ENCODE data around the gene PTPRU. TPM values are rescaled to one million over a fixed set of nuclear protein-coding genes. Genes with fewer than 3 reads are reported as not detected.

The PTPRU gene
- total RNA-seq, 1 experiment from 2014 or later, result 40.7 TPM

GRCh38 chr1:29243871-29244200, 7.5 kb downstream of the PTPRU start:
- DNase-seq (ENCODE audit: low read depth, low spot score) (no peak), ATAC-seq (no peak)
- no peaks in the 10 kb centered on the region for H3K27me3 ChIP-seq (ENCODE audit: insufficient read depth, low read length)
- BruUV-seq (replicated peaks), result no TSS peak
- TF ChIP-seq POLR2AphosphoS5 (IDR thresholded peaks at IDR 0.05; ENCODE audit: low read depth, low read length) (no peak), TCF7L2 (IDR thresholded peaks at IDR 0.05; ENCODE audit: borderline replicate concordance, extremely low read depth, insufficient read depth, insufficient read length) (no peak), RAD21 (IDR thresholded peaks at IDR 0.05; ENCODE audit: low read depth) (no peak), ATF3 (IDR thresholded peaks at IDR 0.05) (no peak), CEBPB (IDR thresholded peaks at IDR 0.05; ENCODE audit: low read depth) (no peak)
- H3K4me2 ChIP-seq (ENCODE audit: low read length), result no peak overlapping the region
- ChIA-PET POLR2A (no interaction called here), CTCF (no interaction called here), RAD21 (ENCODE audit: low non-redundant PET in 1 of 2, low total read pairs in 2 of 2, uncharacterized antibody in 2 of 2, unreplicated experiment in 2 of 2) (no interaction called here)
- no peaks in the 10 kb centered on the region for H3K9me2 ChIP-seq (ENCODE audit: insufficient read depth)
- peaks cover 12 to 17% of the 10 kb centered on the region in 2 experiments for H3K4me1 ChIP-seq (ENCODE audit: control insufficient read depth in 1 of 2, insufficient read depth in 2 of 2, low read length in 2 of 2)
- H3K9me3 ChIP-seq (ENCODE audit: control insufficient read depth in 1 of 2, insufficient read depth in 1 of 2, low read depth in 1 of 2, low read length in 2 of 2), result no peaks in the 10 kb centered on the region
- H2AFZ ChIP-seq (ENCODE audit: low read depth, low read length, poor library complexity, severe bottlenecking), result no peak overlapping the region
- no peaks in the 10 kb centered on the region for H4K20me1 ChIP-seq (ENCODE audit: insufficient read depth)
- H3K79me2 ChIP-seq (ENCODE audit: insufficient read depth, low read length), result peaks cover 22% of the 10 kb centered on the region; the same call in 1 of the 2 replicates
- intact Hi-C loops (cut with micrococcal nuclease), result loop anchor here (10.0 kb wide), 1 partner anchor 101 kb away; no protein-coding TSS in a partner anchor
- no peak overlapping the region for H3K4me3 ChIP-seq (replicated peaks in 1 of 2; ENCODE audit: low read depth in 1 of 2, low read length in 2 of 2)
- no peak overlapping the region for H3K27ac ChIP-seq (ENCODE audit: low read depth, low read length)
- no peak overlapping the region for H3K9ac ChIP-seq (ENCODE audit: low read length)
- no peaks in the 10 kb centered on the region for H3K36me3 ChIP-seq (ENCODE audit: control insufficient read depth in 1 of 2, insufficient read depth in 2 of 2, low read length in 2 of 2)

- BruUV-seq (replicated peaks), result no TSS peak
- intact Hi-C loops (cut with micrococcal nuclease), result loop anchor here (5.0 to 10.0 kb wide), 2 partner anchors 100 to 172 kb away; no protein-coding TSS in a partner anchor
- no peak for TF ChIP-seq CTCF (IDR thresholded peaks at IDR 0.05 in 2 of 3, conservative IDR thresholded peaks at IDR 0.05 in 1 of 3; ENCODE audit: borderline replicate concordance in 1 of 3, insufficient read depth in 1 of 3, low read depth in 2 of 3, low read length in 2 of 3)
- TF ChIP-seq SIN3A (IDR thresholded peaks at IDR 0.05; ENCODE audit: low read depth), result no peak
- no peak for TF ChIP-seq ZBTB33 (IDR thresholded peaks at IDR 0.05; ENCODE audit: extremely low read depth, insufficient replicate concordance, low read length)
- no peak for TF ChIP-seq FOSL1 (IDR thresholded peaks at IDR 0.05; ENCODE audit: low read depth)
- TF ChIP-seq ZFX (IDR thresholded peaks at IDR 0.05), result no peak
- no peak for TF ChIP-seq EZH2phosphoT487 (IDR thresholded peaks at IDR 0.05; ENCODE audit: borderline replicate concordance)
- TF ChIP-seq POLR2AphosphoS5 (IDR thresholded peaks at IDR 0.05; ENCODE audit: low read depth, low read length), result no peak
- no peak for TF ChIP-seq ELF1 (IDR thresholded peaks at IDR 0.05; ENCODE audit: borderline replicate concordance, low read depth)
- no peak for TF ChIP-seq ATF3 (IDR thresholded peaks at IDR 0.05)
- TF ChIP-seq CEBPB (IDR thresholded peaks at IDR 0.05; ENCODE audit: low read depth), result no peak
- no peak for TF ChIP-seq SRF (IDR thresholded peaks at IDR 0.05; ENCODE audit: low read depth)
- ChIA-PET POLR2A (no interaction called here), CTCF (interaction anchor here (0.6 to 1.2 kb wide), 4 partner anchors 12 to 866 kb away, joined by 3 to 6 read pairs (median 4); no protein-coding TSS in a partner anchor), RAD21 (ENCODE audit: low non-redundant PET in 1 of 2, low total read pairs in 2 of 2, uncharacterized antibody in 2 of 2, unreplicated experiment in 2 of 2) (no interaction called here)
- H3K9me3 ChIP-seq (ENCODE audit: control insufficient read depth in 1 of 2, insufficient read depth in 1 of 2, low read depth in 1 of 2, low read length in 2 of 2), result no peaks in the 10 kb centered on the region
- H2AFZ ChIP-seq (ENCODE audit: low read depth, low read length, poor library complexity, severe bottlenecking), result no peak overlapping the region
- no peaks in the 10 kb centered on the region for H4K20me1 ChIP-seq (ENCODE audit: insufficient read depth)
- no peaks in the 10 kb centered on the region for H3K36me3 ChIP-seq (ENCODE audit: control insufficient read depth in 1 of 2, insufficient read depth in 2 of 2, low read length in 2 of 2)
- H3K4me3 ChIP-seq (replicated peaks in 1 of 2; ENCODE audit: low read depth in 1 of 2, low read length in 2 of 2), result no peak overlapping the region
- DNase-seq (ENCODE audit: low read depth, low spot score) (no peak), ATAC-seq (no peak)
- peaks cover 2 to 5% of the 10 kb centered on the region in 2 experiments; a peak in 2 of 4 replicates for H3K4me1 ChIP-seq (ENCODE audit: control insufficient read depth in 1 of 2, insufficient read depth in 2 of 2, low read length in 2 of 2)
- H3K9me2 ChIP-seq (ENCODE audit: insufficient read depth), result no peaks in the 10 kb centered on the region
- H3K27me3 ChIP-seq (ENCODE audit: insufficient read depth, low read length), result no peaks in the 10 kb centered on the region
- H3K79me2 ChIP-seq (ENCODE audit: insufficient read depth, low read length), result peaks cover 12% of the 10 kb centered on the region; the same call in 1 of the 2 replicates
- H3K27ac ChIP-seq (ENCODE audit: low read depth, low read length), result no peak overlapping the region
- H3K4me2 ChIP-seq (ENCODE audit: low read length), result no peak overlapping the region
- H3K9ac ChIP-seq (ENCODE audit: low read length), result no peak overlapping the region
These were observed 8.9 kb downstream of the PTPRU start for GRCh38 chr1:29245261-29245660.
